H1 (cell line): Measurements from ENCODE around the gene ZNF3. TPM values are rescaled to one million over a fixed set of nuclear protein-coding genes. Genes with fewer than 3 reads are reported as not detected.

Experiments used
- CTCF ChIA-PET: fragments of 300-600 bp; sonication (Branson Sonifier 250); formaldehyde crosslinking; loops from one replicate; lab custom pipeline; 2021; ENCODE audit not compliant: partially characterized antibody; lab: Charles Lee
- POLR2A ChIA-PET: fragments of 300-600 bp; sonication (Branson Sonifier 250); formaldehyde crosslinking; loops from one replicate; lab custom pipeline; 2021; ENCODE audit warnings: inconsistent platforms; ENCODE audit not compliant: partially characterized antibody; lab: Charles Lee
- DNase-seq, 2 experiments: peaks; one replicate each; pipeline versions ENCODE4 v3.0.0 to v3.0.0-alpha.2; 2010 to 2022; ENCODE audit warnings: low spot score in 2 of 2, low read depth in 1 of 2, mixed read lengths in 1 of 2
- FAIRE-seq: peaks from 2 replicates; lab custom pipeline; 2011; peaks lifted over from hg19 to GRCh38; lab: Jason Lieb, UNC
- H2AFZ ChIP-seq: 2 replicates; pipeline ENCODE4 v1.8.1; 2012; ENCODE audit warnings: low read length, inconsistent platforms
- H2AK5ac ChIP-seq: 2 replicates; pipeline ENCODE4 v1.6.1; 2013; ENCODE audit warnings: low read depth, low read length
- H2BK120ac ChIP-seq: replicated peaks from 2 replicates; pipeline ENCODE3; 2013; ENCODE audit warnings: low read depth, low read length, inconsistent platforms
- H2BK12ac ChIP-seq: 2 replicates; pipeline ENCODE4 v1.6.1; 2013; ENCODE audit warnings: low read depth, low read length
- H2BK15ac ChIP-seq: 2 replicates; pipeline ENCODE4 v1.6.1; 2013; ENCODE audit warnings: low read length
- H2BK20ac ChIP-seq: 2 replicates; pipeline ENCODE4 v1.6.1; 2013; ENCODE audit warnings: low read length
- H2BK5ac ChIP-seq: 2 replicates; pipeline ENCODE4 v1.6.1; 2013; ENCODE audit warnings: low read depth, low read length
- H3K14ac ChIP-seq: 2 replicates; pipeline ENCODE4 v1.6.1; 2013; ENCODE audit warnings: inconsistent platforms; ENCODE audit not compliant: insufficient read length
- H3K18ac ChIP-seq: 2 replicates; pipeline ENCODE4 v1.6.1; 2013; ENCODE audit warnings: low read length; ENCODE audit errors: extremely low read depth
- H3K23ac ChIP-seq: 2 replicates; pipeline ENCODE4 v1.6.1; 2013; ENCODE audit warnings: inconsistent platforms; ENCODE audit not compliant: insufficient read length
- H3K23me2 ChIP-seq: 2 replicates; pipeline ENCODE4 v1.6.1; 2013; ENCODE audit warnings: low read depth, low read length
- H3K27ac ChIP-seq: 2 replicates; pipeline ENCODE4 v1.6.1; 2011; ENCODE audit warnings: low read depth, low read length, inconsistent platforms
- H3K27me3 ChIP-seq, 4 experiments: replicated peaks in 1 of 4; 1 replicate in 1 of 4; 2 replicates in 3 of 4; pipeline versions ENCODE4 v1.6.1 to v1.8.1; 2011 to 2013; ENCODE audit warnings: low read length in 3 of 4, mild to moderate bottlenecking in 3 of 4, inconsistent platforms in 2 of 4, mixed read lengths in 2 of 4, moderate library complexity in 1 of 4; ENCODE audit not compliant: control insufficient read depth in 3 of 4, insufficient read depth in 3 of 4; ENCODE audit errors: extremely low read depth in 1 of 4
- H3K36me3 ChIP-seq, 4 experiments: 2 replicates each; pipeline versions ENCODE4 v1.6.1 to v1.8.1; 2011 to 2013; ENCODE audit warnings: mild to moderate bottlenecking in 4 of 4, low read length in 3 of 4, moderate library complexity in 2 of 4, control low read depth in 1 of 4, inconsistent platforms in 1 of 4; ENCODE audit not compliant: insufficient read depth in 4 of 4, control insufficient read depth in 2 of 4
- H3K4ac ChIP-seq: replicated peaks from 2 replicates; pipeline ENCODE3; 2013; ENCODE audit warnings: low read length, low read depth, mixed read lengths, inconsistent platforms; ENCODE audit not compliant: insufficient read length
- H3K4me1 ChIP-seq, 4 experiments: replicated peaks in 1 of 4; 1 replicate in 1 of 4; 2 replicates in 3 of 4; pipeline versions ENCODE4 v1.6.1 to v1.8.1; 2011 to 2013; ENCODE audit warnings: low read length in 3 of 4, inconsistent platforms in 2 of 4, mixed read lengths in 1 of 4; ENCODE audit not compliant: insufficient read depth in 4 of 4, control insufficient read depth in 3 of 4
- H3K4me2 ChIP-seq, 2 experiments: 2 replicates each; pipeline versions ENCODE4 v1.6.1 to v1.8.1; 2011 to 2013; ENCODE audit warnings: low read depth in 2 of 2, low read length in 2 of 2, control low read depth in 1 of 2, inconsistent platforms in 1 of 2, mild to moderate bottlenecking in 1 of 2; ENCODE audit not compliant: insufficient read depth in 1 of 2
- H3K4me3 ChIP-seq, 4 experiments: fragments of 200-600, 300-600 bp in 1 of 4; sonication (generic), shearing (Covaris generic), sonication (Bioruptor Twin) in 1 of 4; 2 replicates each; pipeline versions ENCODE4 v1.5.1 to v1.8.1; 2011 to 2016; ENCODE audit warnings: low read length in 4 of 4, low read depth in 3 of 4, control low read depth in 2 of 4, inconsistent platforms in 2 of 4, mild to moderate bottlenecking in 2 of 4, mixed read lengths in 1 of 4, moderate library complexity in 1 of 4; ENCODE audit not compliant: insufficient read depth in 2 of 4; ENCODE audit errors: extremely low read depth in 1 of 4
- H3K56ac ChIP-seq: replicated peaks from 2 replicates; pipeline ENCODE3; 2013; ENCODE audit warnings: low read depth, mild to moderate bottlenecking, mixed read lengths, low read length, inconsistent platforms; ENCODE audit not compliant: insufficient read length
- H3K79me1 ChIP-seq: 2 replicates; pipeline ENCODE4 v1.6.1; 2013; ENCODE audit warnings: low read depth, low read length, control low read depth
- H3K79me2 ChIP-seq, 2 experiments: 2 replicates each; pipeline versions ENCODE4 v1.6.1 to v1.8.1; 2012 to 2013; ENCODE audit warnings: low read length in 2 of 2, mild to moderate bottlenecking in 2 of 2, inconsistent platforms in 1 of 2; ENCODE audit not compliant: insufficient read depth in 2 of 2, control insufficient read depth in 1 of 2
- H3K9ac ChIP-seq, 4 experiments: replicated peaks in 1 of 4; 1 replicate in 1 of 4; 2 replicates in 3 of 4; pipeline versions ENCODE4 v1.6.1 to v1.8.1; 2011 to 2013; ENCODE audit warnings: low read depth in 3 of 4, low read length in 3 of 4, control low read depth in 2 of 4, mild to moderate bottlenecking in 2 of 4, moderate library complexity in 2 of 4, inconsistent platforms in 1 of 4; ENCODE audit errors: extremely low read depth in 1 of 4
- H3K9me3 ChIP-seq, 2 experiments: 2 replicates each; pipeline versions ENCODE4 v1.6.1 to v1.8.1; 2012 to 2013; ENCODE audit warnings: mild to moderate bottlenecking in 2 of 2, moderate library complexity in 2 of 2, control low read depth in 1 of 2, inconsistent platforms in 1 of 2, low read depth in 1 of 2, low read length in 1 of 2, mixed read lengths in 1 of 2; ENCODE audit not compliant: insufficient read depth in 2 of 2
- H4K20me1 ChIP-seq, 2 experiments: replicated peaks in 1 of 2; 2 replicates each; pipeline versions ENCODE3 to v1.8.1; 2011 to 2013; ENCODE audit warnings: inconsistent platforms in 2 of 2, low read length in 2 of 2, mild to moderate bottlenecking in 1 of 2; ENCODE audit not compliant: insufficient read depth in 2 of 2, control insufficient read depth in 1 of 2
- H4K5ac ChIP-seq: 2 replicates; pipeline ENCODE4 v1.6.1; 2013; ENCODE audit warnings: low read length, low read depth, mixed read lengths, inconsistent platforms; ENCODE audit not compliant: insufficient read length
- H4K8ac ChIP-seq: 2 replicates; pipeline ENCODE4 v1.8.0; 2013; ENCODE audit warnings: mild to moderate bottlenecking, moderate library complexity, low read length, inconsistent platforms; ENCODE audit not compliant: insufficient read depth; ENCODE audit errors: extremely low read depth
- H4K91ac ChIP-seq: replicated peaks from 2 replicates; pipeline ENCODE3; 2013; ENCODE audit warnings: low read length, mixed read lengths, inconsistent platforms; ENCODE audit not compliant: insufficient read length
- KDM4A ChIP-seq: IDR thresholded peaks from one replicate; pipeline ENCODE4 v1.7.1; 2012; ENCODE audit warnings: low read depth, mild to moderate bottlenecking, moderate library complexity, low read length, inconsistent platforms; ENCODE audit not compliant: severe bottlenecking
- WGBS, 2 experiments: shearing (Covaris generic) in 1 of 2; methylation state at CpG; one replicate each; pipeline versions ENCODE4 v1.1.6 to v1.1.7; 2013 to 2015; ENCODE audit warnings: low lambda C conversion rate in 2 of 2, mixed read lengths in 2 of 2, inconsistent platforms in 1 of 2, low coverage in 1 of 2, missing lambda C conversion rate in 1 of 2; ENCODE audit not compliant: insufficient replicate concordance in 2 of 2, insufficient coverage in 1 of 2, insufficient read length in 1 of 2; ENCODE audit errors: extremely low coverage in 1 of 2, missing lambda C conversion rate in 1 of 2; 5-methylcytosine and 5-hydroxymethylcytosine counted together
- polyA plus RNA-seq, 7 experiments: library from polyadenylated mRNA; depleted of rRNA in 3 of 7; stranded (reverse) in 5 of 7; unstranded in 2 of 7; fragments of >200 nt in 5 of 7; fragments of 200-250 nt in 2 of 7; gene quantifications; 1 replicate in 5 of 7; 2 replicates in 1 of 7; 4 replicates in 1 of 7; pipeline versions ENCODE4 v1.2.1 to v1.2.3, GENCODE V29; 2011 to 2013; ENCODE audit warnings: missing spikeins in 2 of 7, mixed read lengths in 2 of 7
- total RNA-seq: library from RNA; stranded (reverse); fragmentation: NEBNext Ultra II Directional; extraction: Animal tissue kit (Norgen Biotek cat#: 25700); gene quantifications from 2 replicates; pipeline ENCODE4 v1.2.1, GENCODE V29; 2021
- TF ChIP-seq, protein P1 (sequence below): IDR thresholded peaks from 2 replicates; pipeline ENCODE4 v1.6.1; 2011; ENCODE audit warnings: low read depth, mild to moderate bottlenecking, low read length; ENCODE audit not compliant: insufficient read depth

The ZNF3 gene
- total and polyA plus RNA-seq, 2 of the 8 experiments (the other 6 are each of a cell fraction or from before 2014, with no cell fraction given), result 26.9 to 49.1 TPM

DNA sequence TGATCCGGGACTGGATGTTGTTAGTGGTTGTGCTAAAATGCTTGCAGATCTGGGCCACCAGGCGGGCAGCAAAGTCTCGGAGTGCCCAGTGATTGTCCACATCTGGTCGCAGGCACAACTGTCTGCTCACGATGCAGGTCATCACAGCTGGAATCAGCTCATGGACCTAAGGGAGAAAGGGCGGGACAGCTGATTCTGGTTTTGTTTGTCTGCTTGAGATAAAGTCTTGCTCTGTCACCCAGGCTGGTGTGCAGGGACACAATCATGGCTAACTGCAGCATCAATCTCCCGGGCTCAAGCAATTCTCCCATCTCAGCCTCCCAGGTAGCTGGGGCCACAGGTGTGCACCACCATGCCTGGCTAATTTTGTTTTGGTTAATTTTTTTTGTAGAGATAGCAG is 29.6 kb upstream of the ZNF3 start:
- no peaks in the 10 kb centered on the region for H3K27me3 ChIP-seq
- H4K5ac ChIP-seq, result no peak overlapping the region
- H3K4ac ChIP-seq, result no peak overlapping the region
- no peak overlapping the region for H2AK5ac ChIP-seq
- H3K14ac ChIP-seq, result no peak overlapping the region
- peaks cover 3 to 6% of the 10 kb centered on the region in 2 experiments for H4K20me1 ChIP-seq
- no peak overlapping the region for H3K56ac ChIP-seq
- H2BK20ac ChIP-seq, result no peak overlapping the region
- H3K4me1 ChIP-seq, result no peaks in the 10 kb centered on the region; a peak in 1 of 7 replicates
- no peak overlapping the region for H3K4me3 ChIP-seq
- no peak overlapping the region for H4K8ac ChIP-seq
- no peak overlapping the region for H3K9ac ChIP-seq
- no peaks in the 10 kb centered on the region for H3K9me3 ChIP-seq
- ChIA-PET CTCF (interaction anchor here (1.6 to 6.0 kb wide), 4 partner anchors 9 to 236 kb away, joined by 3 to 48 read pairs (median 15); partner anchors contain the start of genes AP4M1 and MBLAC1), POLR2A (interaction anchor here (1.0 to 20.0 kb wide), 8 partner anchors 7 to 56 kb away, joined by 3 to 722 read pairs (median 8); partner anchors contain the start of genes AP4M1, COPS6, MCM7 and ZNF3)
- no peak overlapping the region for H2BK15ac ChIP-seq
- H3K79me2 ChIP-seq, result no peaks in the 10 kb centered on the region
- H2AFZ ChIP-seq, result no peak overlapping the region
- peaks cover 2% of the 10 kb centered on the region; the same call in 1 of the 2 replicates for H3K79me1 ChIP-seq
- H3K4me2 ChIP-seq, result no peak overlapping the region
- H2BK12ac ChIP-seq, result no peak overlapping the region
- no peak overlapping the region for H3K18ac ChIP-seq
- H4K91ac ChIP-seq, result no peak overlapping the region
- H3K36me3 ChIP-seq, result peaks cover 13 to 59% (median 43%) of the 10 kb centered on the region in 4 experiments
- no peak overlapping the region for H2BK5ac ChIP-seq
- WGBS, 2 experiments, result 85% methylated on average over 7 of the region's 7 CpGs; no CpG with 5 or more reads in 1 of the 2 experiments
- FAIRE-seq (no peak), DNase-seq (no peak)
- no peaks in the 10 kb centered on the region for H3K23me2 ChIP-seq
- H3K27ac ChIP-seq, result no peak overlapping the region
- H3K23ac ChIP-seq, result no peak overlapping the region
- no peak overlapping the region for H2BK120ac ChIP-seq
- TF ChIP-seq KDM4A, result no peak
- TF ChIP-seq, protein P1, sequence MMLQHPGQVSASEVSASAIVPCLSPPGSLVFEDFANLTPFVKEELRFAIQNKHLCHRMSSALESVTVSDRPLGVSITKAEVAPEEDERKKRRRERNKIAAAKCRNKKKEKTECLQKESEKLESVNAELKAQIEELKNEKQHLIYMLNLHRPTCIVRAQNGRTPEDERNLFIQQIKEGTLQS, result no peak
